Stimulated activated CD4-positive, alpha-beta T cell treated with anti-CD3 and anti-CD28 coated beads, Interleukin-4, amount 100 ng/mL, for 24 hours (primary cell): ENCODE data around the gene HUNK.
"Not testable (repeated sequence)": the region's sequence is repeated elsewhere in the genome, so short reads cannot be mapped to it uniquely, and the experiment has no call there.

Experiments
- DNase-seq: peaks from one replicate; pipeline ENCODE4 v3.0.0-alpha.2; 2020

Gene HUNK

GRCh38 chr21:32008714-32009113 is 135.9 kb downstream of the HUNK start:
- no peak for DNase-seq

GRCh38 chr21:32009263-32009662 is 136.4 kb downstream of the HUNK start:
- no peak for DNase-seq

GRCh38 chr21:32015461-32016139 is 142.8 kb downstream of the HUNK start:
- no peak for DNase-seq

- no peak for DNase-seq
These were observed 145.6 kb downstream of the HUNK start for GRCh38 chr21:32018381-32018780.

GRCh38 chr21:32020564-32020963 is 147.7 kb downstream of the HUNK start:
- no peak for DNase-seq

GRCh38 chr21:32021319-32021994 is 148.6 kb downstream of the HUNK start:
- DNase-seq: no peak

GRCh38 chr21:32022146-32022545 is 149.3 kb downstream of the HUNK start:
- DNase-seq: no peak

GRCh38 chr21:32030146-32030652 is 157.4 kb downstream of the HUNK start:
- DNase-seq: no peak

- DNase-seq: no peak
These were observed 162.0 kb downstream of the HUNK start for GRCh38 chr21:32034850-32035249.

- DNase-seq: no peak
These were observed 162.8 kb downstream of the HUNK start for GRCh38 chr21:32035617-32036016.

- DNase-seq: no peak
These were observed 163.9 kb downstream of the HUNK start for GRCh38 chr21:32036756-32037155.

- DNase-seq: not testable (repeated sequence)
These were observed 165.9 kb downstream of the HUNK start for GRCh38 chr21:32038751-32039150.

- DNase-seq: no peak
These were observed 170.6 kb downstream of the HUNK start for GRCh38 chr21:32043458-32043857.

GRCh38 chr21:32044205-32045180 is 171.7 kb downstream of the HUNK start:
- DNase-seq: no peak

GRCh38 chr21:32046191-32046590 is 173.4 kb downstream of the HUNK start:
- no peak for DNase-seq

GRCh38 chr21:32048353-32048752 is 175.5 kb downstream of the HUNK start:
- no peak for DNase-seq
